Stimulated activated naive CD8-positive, alpha-beta T cell treated with anti-CD3 and anti-CD28 coated beads, Interleukin-15, amount 100 ng/mL, for 72 hours (primary cell): ENCODE measurements around the gene GNG3.
A peak's percentile ranks its signal among the peaks of the same experiment; 100 is the strongest.
"Not testable (repeated sequence)": the region's sequence is repeated elsewhere in the genome, so short reads cannot be mapped to it uniquely, and the experiment has no call there.

Experiments used
- ATAC-seq: fragments of 150-1000 bp; cut with Tn5 transposase; 2 replicates; pipeline ENCODE4 v1.10.0; 2021; ENCODE audit warnings: mild to moderate bottlenecking, moderate library complexity
- DNase-seq, 2 donors: peaks; one replicate each; pipeline ENCODE4 v3.0.0; 2021 to 2022
- H3K27ac Mint-ChIP-seq, 2 donors: one replicate each; pipeline ENCODE4 v1.8.0; 2022; ENCODE audit warnings: mild to moderate bottlenecking in 2 of 2, mixed read lengths in 2 of 2, moderate library complexity in 2 of 2
- H3K27me3 Mint-ChIP-seq: one replicate; pipeline ENCODE4 v1.8.0; 2022; ENCODE audit warnings: mixed read lengths
- H3K4me1 Mint-ChIP-seq: one replicate; pipeline ENCODE4 v1.8.0; 2022; ENCODE audit warnings: mild to moderate bottlenecking, mixed read lengths
- H3K4me3 Mint-ChIP-seq, 2 donors: one replicate each; pipeline ENCODE4 v1.8.0; 2022; ENCODE audit warnings: mild to moderate bottlenecking in 2 of 2, mixed read lengths in 2 of 2, moderate library complexity in 1 of 2
- H3K9me3 Mint-ChIP-seq, 2 donors: one replicate each; pipeline ENCODE4 v1.8.0; 2022; ENCODE audit warnings: mixed read lengths in 2 of 2

GNG3 gene

DNA sequence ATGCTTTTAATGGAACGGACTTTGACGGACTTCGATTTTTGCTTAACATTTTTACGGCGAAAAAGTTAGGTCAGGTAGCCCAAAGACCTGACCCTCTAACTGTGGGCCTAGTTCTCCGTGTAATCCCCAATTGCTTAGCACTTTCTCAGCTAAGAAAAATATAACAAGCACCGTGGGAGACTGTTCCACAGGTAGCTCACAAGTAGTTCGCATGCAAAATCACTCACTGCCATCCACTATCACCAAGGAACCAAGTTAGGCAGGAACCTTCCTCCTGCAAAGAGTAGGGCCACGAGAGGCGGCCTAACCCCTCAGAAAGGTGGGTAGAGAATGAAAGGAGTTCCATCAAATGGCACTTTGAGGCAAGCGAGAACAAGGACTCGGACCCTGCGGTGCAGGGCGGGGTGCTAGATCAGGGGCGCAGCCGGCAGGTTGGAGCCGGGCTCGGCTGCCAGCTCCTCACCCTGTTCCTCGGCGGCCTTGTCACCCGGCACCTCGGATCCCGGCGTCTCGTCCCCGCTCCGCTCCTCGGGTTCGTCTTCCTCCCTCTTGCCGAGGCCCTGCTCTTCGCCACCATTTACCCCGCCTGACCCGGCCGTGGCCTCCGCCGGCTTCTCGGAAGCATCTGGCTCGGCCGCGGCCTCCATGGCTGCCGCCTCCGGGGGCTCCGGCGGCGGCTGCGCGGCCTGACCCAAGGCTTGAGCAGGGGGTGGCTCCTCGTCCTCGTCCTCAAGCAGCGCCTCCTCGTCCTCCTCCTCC is 18.9 kb downstream of the GNG3 start:
- H3K4me1 Mint-ChIP-seq, result peaks cover 57% of the 10 kb centered on the region
- H3K4me3 Mint-ChIP-seq, result peak overlapping the region; percentile 97 to 100
- no peaks in the 10 kb centered on the region for H3K9me3 Mint-ChIP-seq
- no peaks in the 10 kb centered on the region for H3K27me3 Mint-ChIP-seq
- ATAC-seq, result no peak
- peak overlapping the region; percentile 91 to 95 for H3K27ac Mint-ChIP-seq
- no peak for DNase-seq

DNA sequence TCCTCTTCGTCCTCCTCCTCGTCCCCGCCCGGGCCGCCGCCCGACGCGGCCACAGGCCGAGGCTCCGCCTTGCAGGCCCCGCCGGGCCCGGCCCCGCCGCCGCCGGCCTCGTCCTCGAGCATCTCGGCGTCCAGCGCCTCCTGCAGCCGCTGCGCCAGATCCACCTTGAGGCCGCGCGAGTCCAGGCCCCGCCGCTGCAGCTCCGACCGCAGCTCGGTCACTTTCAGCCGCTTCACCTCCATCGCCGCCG is 19.4 kb downstream of the GNG3 start:
- no peak for DNase-seq
- peaks cover 56% of the 10 kb centered on the region for H3K4me1 Mint-ChIP-seq
- ATAC-seq, result peak; percentile 4

DNA sequence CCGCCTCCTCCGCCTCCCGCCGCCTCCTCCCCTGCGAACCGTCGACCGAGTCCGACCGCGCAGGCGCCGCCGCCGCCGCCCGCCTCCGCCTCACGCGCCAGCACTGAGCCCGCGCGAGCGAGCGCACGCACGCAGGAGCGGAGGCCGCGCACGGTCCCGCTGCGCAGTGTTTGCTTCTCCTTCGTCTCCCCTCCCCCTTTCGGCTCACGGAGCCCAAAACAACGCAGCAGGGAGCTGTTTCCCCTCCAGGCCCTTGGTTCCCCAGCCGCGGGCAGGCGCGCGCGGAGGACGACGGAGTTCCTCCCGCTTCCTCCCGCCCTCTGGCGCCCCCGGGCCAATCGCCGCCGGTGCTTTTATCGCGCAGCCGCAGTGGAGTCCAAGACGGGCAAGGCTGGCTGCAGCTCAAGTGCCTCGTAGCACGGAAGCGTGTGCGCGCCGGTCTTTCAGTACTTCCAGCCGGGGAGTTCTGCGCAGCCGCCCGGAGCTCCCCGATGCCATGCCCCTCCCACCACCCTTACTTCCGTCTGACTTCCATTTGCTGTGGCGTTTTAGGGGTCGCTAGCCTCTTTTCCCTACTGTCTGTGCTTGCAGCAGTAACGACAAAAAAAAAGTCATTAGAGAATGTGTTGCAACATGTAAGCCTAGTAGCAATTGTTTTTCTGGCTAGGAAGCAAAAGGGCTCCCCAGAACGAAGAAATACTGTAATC is 19.8 kb downstream of the GNG3 start, which contains the start of gene HNRNPUL2:
TSS of gene HNRNPUL2 (minus strand) at position 293 of the 707 bp plus-strand sequence. CDS start 301 bp downstream, outside the sequence.
- ATAC-seq, result peak; percentile 89
- peak; percentile 99 to 100 for DNase-seq
- H3K27me3 Mint-ChIP-seq, result no peaks in the 10 kb centered on the region
- H3K9me3 Mint-ChIP-seq, result no peaks in the 10 kb centered on the region
- H3K4me3 Mint-ChIP-seq, result peak within 1 kb of the TSS; percentile 97 to 100
- H3K4me1 Mint-ChIP-seq, result peaks cover 51% of the 10 kb centered on the region
- H3K27ac Mint-ChIP-seq, result peak within 1 kb of the TSS; percentile 94 to 96

More for the DNA sequence above, 19.4 kb downstream of the GNG3 start:
- H3K27me3 Mint-ChIP-seq, result no peaks in the 10 kb centered on the region
- no peaks in the 10 kb centered on the region for H3K9me3 Mint-ChIP-seq
- H3K4me3 Mint-ChIP-seq, result peak overlapping the region; percentile 97 to 100
- H3K27ac Mint-ChIP-seq, result peak overlapping the region; percentile 91 to 96

DNA sequence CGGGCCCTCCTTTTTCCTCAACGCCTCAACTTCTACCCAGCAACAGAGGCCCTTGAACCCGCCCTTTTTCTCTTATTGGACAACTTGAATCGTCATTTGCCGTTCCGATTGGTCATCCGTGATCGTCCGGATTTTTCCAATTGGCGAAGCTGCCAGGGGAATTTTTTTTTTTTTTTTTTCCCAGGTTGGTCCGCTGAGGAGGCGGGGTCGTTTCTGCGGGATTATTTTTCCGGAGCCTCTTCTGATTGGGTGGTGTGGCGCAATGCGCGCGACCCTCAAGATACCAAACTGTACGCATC is 20.3 kb downstream of the GNG3 start:
- H3K27me3 Mint-ChIP-seq, result no peaks in the 10 kb centered on the region
- DNase-seq (peak; percentile 88 to 91), ATAC-seq (peak; percentile 71)
- H3K4me1 Mint-ChIP-seq, result peaks cover 46% of the 10 kb centered on the region
- peak overlapping the region; percentile 94 to 96 for H3K27ac Mint-ChIP-seq
- H3K9me3 Mint-ChIP-seq, result no peaks in the 10 kb centered on the region
- H3K4me3 Mint-ChIP-seq, result peak overlapping the region; percentile 97 to 100

DNA sequence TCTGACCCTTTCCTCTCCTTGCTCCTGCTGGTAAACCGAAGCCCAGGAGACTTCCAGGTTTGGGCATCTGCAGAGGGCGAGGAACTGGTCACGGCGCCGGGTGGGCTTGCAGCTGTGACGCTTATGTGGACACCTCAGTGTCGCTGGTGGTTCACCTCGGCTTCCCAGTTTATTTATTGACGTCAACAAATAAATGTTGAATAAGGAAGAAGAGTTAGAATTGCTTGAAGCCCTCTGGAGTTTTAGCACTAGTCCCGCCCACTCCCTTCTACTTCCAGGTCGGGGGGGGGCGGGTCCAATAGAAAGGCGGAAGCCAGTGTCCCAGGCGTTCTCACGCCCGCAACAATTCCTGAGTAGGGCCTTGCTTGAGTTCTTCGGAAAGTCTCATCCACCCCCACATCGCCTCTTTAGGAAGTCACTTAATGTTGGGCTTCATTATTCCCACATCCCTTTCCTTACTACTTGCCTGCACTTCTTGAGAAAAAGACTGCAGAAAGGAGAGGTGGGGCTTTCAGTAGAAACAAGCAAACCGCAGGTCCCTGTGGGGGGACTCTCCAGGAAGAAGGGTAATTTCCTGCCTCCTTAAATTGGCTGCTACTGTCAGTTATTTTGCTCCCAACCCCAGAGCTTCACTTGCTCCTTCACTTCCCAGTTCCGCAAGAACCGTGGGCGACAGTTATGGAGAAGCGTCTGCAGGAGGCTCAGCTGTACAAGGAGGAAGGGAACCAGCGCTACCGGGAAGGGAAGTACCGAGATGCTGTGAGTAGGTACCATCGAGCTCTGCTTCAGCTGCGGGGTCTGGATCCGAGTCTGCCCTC is 20.9 kb downstream of the GNG3 start, which contains the start of gene TTC9C:
TSS of gene TTC9C (plus strand) at position 316 of the 818 bp plus-strand sequence. CDS start at position 679, 363 bp downstream.
- peaks cover 50% of the 10 kb centered on the region for H3K4me1 Mint-ChIP-seq
- H3K27ac Mint-ChIP-seq, result peak within 1 kb of the TSS; percentile 94 to 96
- no peaks in the 10 kb centered on the region for H3K9me3 Mint-ChIP-seq
- DNase-seq (peak in 1 of 2 donors; percentile 81), ATAC-seq (peak; percentile 27)
- H3K4me3 Mint-ChIP-seq, result peak within 1 kb of the TSS; percentile 97 to 100
- H3K27me3 Mint-ChIP-seq, result no peaks in the 10 kb centered on the region

DNA sequence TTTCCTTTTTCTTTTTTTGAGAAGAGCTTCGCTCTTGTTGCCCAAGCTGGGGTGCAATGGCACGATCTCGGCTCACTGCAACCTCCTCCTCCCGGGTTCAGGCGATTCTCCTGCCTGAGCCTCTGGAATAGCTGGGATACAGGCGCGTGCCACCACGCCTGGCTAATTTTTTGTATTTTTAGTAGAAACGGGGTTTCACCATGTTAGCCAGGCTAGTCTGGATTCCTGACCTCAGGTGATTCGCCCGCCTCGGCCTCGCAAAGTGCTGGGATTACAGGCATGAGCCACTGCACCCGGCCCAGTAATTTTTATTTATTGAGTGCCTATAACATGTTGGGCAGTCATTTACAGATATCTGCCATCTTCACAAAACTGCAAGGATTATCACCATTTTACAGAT is 22.6 kb downstream of the GNG3 start:
- not testable (repeated sequence) for H3K27me3 Mint-ChIP-seq, DNase-seq, H3K9me3 Mint-ChIP-seq, ATAC-seq, H3K27ac Mint-ChIP-seq
- Mint-ChIP-seq H3K4me3 (peak overlapping the region; percentile 97 to 100), H3K4me1 (peaks cover 34% of the 10 kb centered on the region)

DNA sequence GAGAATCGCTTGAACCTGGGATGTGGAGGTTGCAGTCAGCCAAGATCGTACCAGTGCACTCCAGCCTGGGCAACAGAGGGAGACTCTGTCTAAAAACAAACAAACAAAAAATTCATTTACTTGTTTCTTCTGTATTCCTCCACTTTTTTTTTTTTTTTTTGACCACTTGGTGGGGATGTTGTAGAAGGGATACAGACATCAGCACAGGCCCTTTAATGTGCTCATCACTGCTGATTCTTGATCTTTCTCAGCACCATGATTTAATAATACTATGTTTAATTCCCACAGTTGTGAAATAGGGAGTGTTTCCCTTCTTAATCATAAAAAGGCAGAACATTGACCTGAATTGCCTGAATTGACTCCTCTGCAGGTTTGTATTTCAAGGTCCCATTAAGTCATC is 25.4 kb downstream of the GNG3 start:
- DNase-seq (no peak), ATAC-seq (peak; percentile 26)
- Mint-ChIP-seq H3K4me3 (no peak overlapping the region), H3K27me3 (no peaks in the 10 kb centered on the region), H3K27ac (peak overlapping the region in 1 of 2 donors; percentile 87), H3K9me3 (no peaks in the 10 kb centered on the region), H3K4me1 (peaks cover 27% of the 10 kb centered on the region)

DNA sequence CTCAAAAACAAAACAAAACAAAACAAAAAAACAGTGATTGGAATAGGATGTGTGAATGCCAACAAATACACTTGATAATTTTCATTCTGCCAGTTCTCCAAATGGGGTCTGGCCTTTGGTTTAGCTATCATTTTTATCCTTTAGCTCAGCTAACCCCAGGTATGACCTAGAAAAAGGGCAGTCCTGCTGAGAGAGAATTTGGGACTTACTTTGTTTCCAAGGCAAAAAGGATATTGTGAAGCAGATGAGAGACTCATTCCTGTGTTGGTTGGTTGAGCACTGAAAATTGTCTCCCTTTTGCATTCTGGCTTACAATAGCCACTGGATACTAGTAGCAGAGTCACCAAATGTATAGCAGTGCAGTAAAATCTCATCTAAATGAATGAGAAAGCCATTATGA is 29.7 kb downstream of the GNG3 start:
- Mint-ChIP-seq H3K27me3 (no peaks in the 10 kb centered on the region), H3K9me3 (no peaks in the 10 kb centered on the region), H3K4me3 (no peak overlapping the region), H3K27ac (no peak overlapping the region), H3K4me1 (peaks cover 5% of the 10 kb centered on the region)
- ATAC-seq (no peak), DNase-seq (no peak)

DNA sequence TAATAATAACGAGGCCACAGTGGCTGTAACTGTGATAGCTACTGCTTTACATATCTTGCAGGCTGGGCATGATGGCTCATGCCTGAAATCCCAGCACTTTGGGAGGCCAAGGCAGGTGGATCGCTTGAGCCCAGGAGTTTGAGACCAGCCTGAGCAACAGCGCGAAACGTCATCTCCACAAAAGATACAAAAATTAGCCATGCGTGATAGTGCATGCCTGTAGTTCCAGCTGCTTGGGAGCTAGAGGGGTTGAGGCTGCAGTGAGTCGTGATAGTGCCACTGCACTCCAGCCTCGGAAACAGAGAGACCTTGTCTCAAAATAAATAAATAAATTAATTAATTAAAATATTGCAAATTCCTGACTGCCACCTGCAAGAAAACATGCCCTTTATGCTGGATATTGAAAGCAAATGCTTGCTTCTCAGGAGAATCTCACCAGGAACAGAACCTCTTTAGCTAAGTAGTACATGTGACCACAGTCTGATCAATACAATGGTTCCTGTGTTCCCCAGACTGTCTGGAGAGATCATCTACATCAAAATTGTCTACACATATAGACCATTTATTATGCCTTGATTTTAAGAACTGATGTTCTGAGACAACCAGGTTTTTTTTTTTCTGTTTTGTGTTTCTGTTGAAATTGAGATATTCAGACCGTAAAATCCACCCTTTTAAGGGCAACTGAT is 40.1 kb downstream of the GNG3 start:
- no peak overlapping the region for H3K27ac Mint-ChIP-seq
- H3K27me3 Mint-ChIP-seq, result no peaks in the 10 kb centered on the region
- no peak for DNase-seq
- no peak overlapping the region for H3K4me3 Mint-ChIP-seq
- peaks cover 20% of the 10 kb centered on the region for H3K4me1 Mint-ChIP-seq
- no peaks in the 10 kb centered on the region for H3K9me3 Mint-ChIP-seq
- ATAC-seq, result no peak

DNA sequence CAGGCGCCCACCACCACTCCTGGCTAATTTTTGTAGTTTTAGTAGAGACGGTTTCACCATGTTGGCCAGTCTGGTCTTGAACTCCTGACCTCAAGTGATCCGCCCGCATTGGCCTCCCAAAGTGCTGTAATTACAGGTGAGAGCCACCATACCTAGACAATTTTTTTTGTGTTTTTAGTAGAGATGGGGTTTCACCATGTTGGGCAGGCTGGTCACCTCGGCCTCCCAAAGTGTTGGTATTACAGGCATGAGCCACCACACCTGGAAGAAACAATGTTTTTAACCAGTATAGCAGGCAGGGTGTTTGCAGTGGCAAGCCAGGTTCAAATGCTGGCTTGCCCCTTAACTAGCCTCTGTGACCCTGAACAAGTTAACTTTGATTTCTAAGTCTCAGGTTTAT is 42.5 kb downstream of the GNG3 start:
- H3K4me3 Mint-ChIP-seq, H3K27me3 Mint-ChIP-seq, ATAC-seq, DNase-seq, H3K9me3 Mint-ChIP-seq: not testable (repeated sequence)
- peak overlapping the region in 1 of 2 donors; percentile 27 for H3K27ac Mint-ChIP-seq
- peaks cover 38% of the 10 kb centered on the region for H3K4me1 Mint-ChIP-seq

DNA sequence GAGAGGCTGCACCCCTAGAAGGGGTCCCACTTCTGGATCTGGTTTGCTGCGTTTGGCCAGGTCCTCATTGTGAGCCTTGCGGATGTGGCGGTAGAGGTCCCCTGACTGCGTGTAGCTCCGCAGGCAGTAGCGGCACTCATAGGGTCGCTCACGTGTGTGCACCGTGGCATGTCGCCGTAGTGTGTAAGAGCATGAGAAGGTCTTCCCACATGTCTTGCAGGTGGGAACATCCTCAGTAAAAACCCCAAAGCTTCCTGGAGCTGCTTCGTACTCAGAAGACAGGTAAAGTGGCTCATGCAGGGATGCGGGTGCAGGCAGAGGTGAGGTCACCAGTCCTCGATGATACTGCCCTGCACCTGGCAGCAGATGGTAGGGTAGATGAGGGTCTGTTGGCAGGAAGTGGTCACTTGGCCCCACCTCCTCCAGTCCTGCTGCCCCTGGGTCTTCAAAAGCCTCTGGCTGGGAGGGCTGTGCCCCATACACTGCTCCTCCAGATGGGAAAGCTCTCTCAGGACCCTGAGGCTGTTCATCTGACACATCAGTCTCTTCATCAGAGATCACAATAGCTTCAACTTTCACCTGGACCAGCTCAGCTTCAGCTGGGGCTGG is 44.8 kb downstream of the GNG3 start:
- no peak for DNase-seq
- no peaks in the 10 kb centered on the region for H3K27me3 Mint-ChIP-seq
- no peaks in the 10 kb centered on the region for H3K9me3 Mint-ChIP-seq
- H3K4me3 Mint-ChIP-seq, result peak overlapping the region in 1 of 2 donors; percentile 99
- H3K4me1 Mint-ChIP-seq, result peaks cover 38% of the 10 kb centered on the region
- ATAC-seq, result no peak
- no peak overlapping the region for H3K27ac Mint-ChIP-seq

DNA sequence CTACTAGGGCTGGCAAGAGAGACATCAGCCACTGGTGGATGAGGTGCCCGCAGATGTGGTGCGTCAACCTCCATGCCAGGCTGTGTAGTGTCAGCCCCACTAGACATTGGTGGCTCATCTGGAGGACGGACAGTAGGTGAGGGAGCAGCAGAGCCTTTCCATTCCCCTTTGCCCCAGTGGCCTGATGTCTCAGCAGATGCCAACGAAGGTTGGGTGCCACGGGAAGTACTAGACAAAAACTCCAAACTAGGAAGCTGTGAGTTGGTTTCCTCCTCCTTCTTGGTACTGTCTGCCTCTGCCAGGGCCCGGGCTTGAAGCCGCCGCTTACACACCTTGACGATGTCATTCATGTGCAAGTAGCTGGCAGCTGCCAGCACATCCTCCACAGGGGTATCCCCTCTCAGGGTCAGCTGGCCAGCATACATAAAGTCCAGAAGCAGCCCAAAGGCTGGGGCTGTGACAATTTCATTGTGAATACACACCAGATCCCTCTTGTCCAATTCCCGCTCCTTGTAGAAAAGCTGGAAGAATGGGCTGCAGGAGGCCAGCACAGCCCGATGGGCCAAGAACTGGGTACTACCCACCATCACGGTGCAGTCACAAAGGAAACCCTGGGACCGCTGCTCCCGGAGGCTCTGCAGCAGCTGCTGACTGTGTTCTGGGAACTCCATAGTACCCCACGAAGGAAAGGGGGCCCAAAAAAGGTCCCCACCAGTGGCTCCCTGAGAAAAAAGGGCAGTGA is 45.7 kb downstream of the GNG3 start:
- Mint-ChIP-seq H3K4me3 (peak overlapping the region; percentile 99), H3K27ac (peak overlapping the region; percentile 98), H3K9me3 (no peaks in the 10 kb centered on the region), H3K4me1 (peaks cover 38% of the 10 kb centered on the region), H3K27me3 (no peaks in the 10 kb centered on the region)
- DNase-seq, result no peak
- ATAC-seq, result no peak

DNA sequence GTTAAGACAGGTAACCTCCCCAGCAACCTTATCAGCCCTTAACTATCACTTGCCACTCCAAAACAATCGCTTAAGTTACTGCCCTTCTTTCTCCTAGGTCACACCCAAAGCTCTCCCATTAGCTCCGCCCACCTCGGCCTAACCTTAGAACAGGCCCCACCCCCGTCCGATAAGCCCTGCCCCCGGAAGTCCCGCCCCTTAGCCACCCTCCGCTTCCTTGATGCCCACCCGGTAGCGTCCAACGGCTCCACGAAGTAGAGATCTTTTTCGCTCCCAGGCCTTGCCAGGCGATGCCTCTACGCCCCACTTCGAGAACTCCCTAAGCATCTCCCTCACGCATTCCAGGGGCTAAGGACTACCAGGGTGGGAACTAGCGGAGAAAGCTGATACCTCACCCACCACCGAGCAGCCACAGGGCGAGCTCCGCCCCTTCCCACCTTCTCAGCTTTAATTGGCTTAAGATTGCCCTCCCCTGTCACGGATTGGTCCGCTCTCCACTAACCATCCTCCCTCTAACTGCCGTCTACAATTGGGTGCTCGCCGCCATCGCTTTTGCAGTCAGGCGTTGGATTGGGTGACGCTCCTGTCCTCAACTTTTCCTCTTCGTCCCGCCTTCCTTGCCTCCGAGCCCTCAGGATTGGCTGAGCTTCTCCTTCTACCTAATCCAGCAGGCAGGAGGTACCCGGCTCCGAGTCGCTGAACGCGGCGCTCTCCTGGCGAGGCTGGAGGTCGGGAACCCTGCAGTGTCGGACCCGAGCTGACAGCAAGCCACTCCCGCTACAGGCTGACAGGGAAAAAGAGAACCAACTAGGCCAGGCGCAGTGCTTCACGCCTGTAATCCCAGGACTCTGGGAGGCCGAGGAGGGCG is 46.5 kb downstream of the GNG3 start, which contains the start of gene ZBTB3:
TSS of gene ZBTB3 (minus strand) at position 425 of the 868 bp plus-strand sequence. CDS start 496 bp downstream, outside the sequence.
- peaks cover 31% of the 10 kb centered on the region for H3K4me1 Mint-ChIP-seq
- no peaks in the 10 kb centered on the region for H3K27me3 Mint-ChIP-seq
- ATAC-seq (peak; percentile 98), DNase-seq (peak; percentile 94 to 98)
- H3K27ac Mint-ChIP-seq, result peak within 1 kb of the TSS; percentile 98
- peak within 1 kb of the TSS; percentile 99 for H3K4me3 Mint-ChIP-seq
- no peaks in the 10 kb centered on the region for H3K9me3 Mint-ChIP-seq
